Mesenchymal stem cell (in vitro differentiated cells and primary cell): ENCODE measurements around the gene FAM168A.
A peak's percentile ranks its signal among the peaks of the same experiment; 100 is the strongest.

Experiments used
- DNase-seq: peaks from one replicate; pipeline ENCODE4 v3.0.0-alpha.2; 2013
- H2AFZ ChIP-seq: one replicate; pipeline ENCODE4 v1.6.1; 2013; ENCODE audit warnings: low read depth, mild to moderate bottlenecking, control low read depth, inconsistent platforms, low read length, moderate library complexity
- H2AK5ac ChIP-seq: 2 replicates; pipeline ENCODE4 v1.6.1; 2013; ENCODE audit warnings: low read length, moderate library complexity, mild to moderate bottlenecking, inconsistent platforms; ENCODE audit not compliant: severe bottlenecking
- H2BK120ac ChIP-seq: one replicate; pipeline ENCODE4 v1.6.1; 2013; ENCODE audit warnings: low read depth, mild to moderate bottlenecking, inconsistent platforms, low read length, moderate library complexity
- H2BK12ac ChIP-seq, 2 experiments: one replicate each; pipeline ENCODE4 v1.6.1; 2013; ENCODE audit warnings: inconsistent platforms in 2 of 2, low read length in 2 of 2, mild to moderate bottlenecking in 2 of 2, moderate library complexity in 2 of 2, control low read depth in 1 of 2
- H2BK15ac ChIP-seq: one replicate; pipeline ENCODE4 v1.6.1; 2013; ENCODE audit warnings: mild to moderate bottlenecking, low read depth, inconsistent platforms; ENCODE audit not compliant: poor library complexity, severe bottlenecking
- H2BK5ac ChIP-seq: 2 replicates; pipeline ENCODE4 v1.6.1; 2013; ENCODE audit warnings: low read depth, mild to moderate bottlenecking, low read length, control low read depth, inconsistent platforms; ENCODE audit not compliant: poor library complexity, severe bottlenecking
- H3K14ac ChIP-seq, 2 experiments: one replicate each; pipeline ENCODE4 v1.6.1; 2013; ENCODE audit warnings: inconsistent platforms in 2 of 2, low read length in 2 of 2, control low read depth in 1 of 2, mild to moderate bottlenecking in 1 of 2, moderate library complexity in 1 of 2
- H3K18ac ChIP-seq, 2 experiments: one replicate each; pipeline ENCODE4 v1.6.1; 2013; ENCODE audit warnings: inconsistent platforms in 2 of 2, low read length in 2 of 2, control low read depth in 1 of 2, low read depth in 1 of 2, mild to moderate bottlenecking in 1 of 2
- H3K23ac ChIP-seq, 2 experiments: one replicate each; pipeline ENCODE4 v1.6.1; 2013; ENCODE audit warnings: inconsistent platforms in 2 of 2, low read length in 2 of 2, mild to moderate bottlenecking in 2 of 2, moderate library complexity in 2 of 2, control low read depth in 1 of 2
- H3K27ac ChIP-seq: 2 replicates; pipeline ENCODE4 v1.5.1; 2013; ENCODE audit warnings: mild to moderate bottlenecking, moderate library complexity, low read length, control low read depth, inconsistent platforms; ENCODE audit not compliant: poor library complexity, severe bottlenecking
- H3K27me3 ChIP-seq, 2 experiments: 2 replicates each; pipeline versions ENCODE4 v1.6.1 to v1.7.0; 2013; ENCODE audit warnings: low read length in 2 of 2, mild to moderate bottlenecking in 2 of 2, moderate library complexity in 2 of 2, control low read depth in 1 of 2, inconsistent platforms in 1 of 2; ENCODE audit not compliant: control insufficient read depth in 1 of 2, insufficient read depth in 1 of 2
- H3K36me3 ChIP-seq, 2 experiments: 2 replicates each; pipeline versions ENCODE4 v1.6.1 to v1.7.0; 2013; ENCODE audit warnings: low read length in 2 of 2, control low read depth in 1 of 2, inconsistent platforms in 1 of 2, low read depth in 1 of 2, mild to moderate bottlenecking in 1 of 2; ENCODE audit not compliant: insufficient read depth in 2 of 2, control insufficient read depth in 1 of 2
- H3K4ac ChIP-seq, 2 experiments: one replicate each; pipeline ENCODE4 v1.6.1; 2013; ENCODE audit warnings: inconsistent platforms in 2 of 2, low read length in 2 of 2, mild to moderate bottlenecking in 2 of 2, moderate library complexity in 2 of 2, control low read depth in 1 of 2, low read depth in 1 of 2
- H3K4me1 ChIP-seq: 2 replicates; pipeline ENCODE4 v1.6.1; 2013; ENCODE audit warnings: low read depth, low read length, control low read depth; ENCODE audit not compliant: control insufficient read depth, insufficient read depth
- H3K4me2 ChIP-seq: 2 replicates; pipeline ENCODE4 v1.6.1; 2013; ENCODE audit warnings: low read length, mild to moderate bottlenecking, inconsistent platforms; ENCODE audit not compliant: poor library complexity, severe bottlenecking
- H3K4me3 ChIP-seq, 2 experiments: 2 replicates each; pipeline versions ENCODE4 v1.5.1 to v1.7.0; 2013; ENCODE audit warnings: low read length in 2 of 2, mild to moderate bottlenecking in 2 of 2, control low read depth in 1 of 2, low read depth in 1 of 2; ENCODE audit not compliant: insufficient read depth in 1 of 2
- H3K79me1 ChIP-seq: replicated peaks from 2 replicates; pipeline ENCODE4 v1.6.1; 2013; ENCODE audit warnings: mild to moderate bottlenecking, control low read depth, low read length, inconsistent platforms; ENCODE audit not compliant: poor library complexity, severe bottlenecking
- H3K9ac ChIP-seq: 2 replicates; pipeline ENCODE4 v1.7.0; 2013; ENCODE audit warnings: mild to moderate bottlenecking, low read length, moderate library complexity
- H3K9me3 ChIP-seq: 2 replicates; pipeline ENCODE4 v1.7.0; 2013; ENCODE audit warnings: mild to moderate bottlenecking, low read length; ENCODE audit not compliant: control insufficient read depth
- H4K8ac ChIP-seq: one replicate; pipeline ENCODE4 v1.6.1; 2013; ENCODE audit warnings: inconsistent platforms, mild to moderate bottlenecking, low read length, moderate library complexity
- H4K91ac ChIP-seq: one replicate; pipeline ENCODE4 v1.6.1; 2013; ENCODE audit warnings: mild to moderate bottlenecking, low read length, inconsistent platforms
- WGBS: methylation state at CpG from one replicate; pipeline ENCODE4 v1.1.7; 2013; ENCODE audit warnings: mixed read lengths; 5-methylcytosine and 5-hydroxymethylcytosine counted together

Gene FAM168A

DNA sequence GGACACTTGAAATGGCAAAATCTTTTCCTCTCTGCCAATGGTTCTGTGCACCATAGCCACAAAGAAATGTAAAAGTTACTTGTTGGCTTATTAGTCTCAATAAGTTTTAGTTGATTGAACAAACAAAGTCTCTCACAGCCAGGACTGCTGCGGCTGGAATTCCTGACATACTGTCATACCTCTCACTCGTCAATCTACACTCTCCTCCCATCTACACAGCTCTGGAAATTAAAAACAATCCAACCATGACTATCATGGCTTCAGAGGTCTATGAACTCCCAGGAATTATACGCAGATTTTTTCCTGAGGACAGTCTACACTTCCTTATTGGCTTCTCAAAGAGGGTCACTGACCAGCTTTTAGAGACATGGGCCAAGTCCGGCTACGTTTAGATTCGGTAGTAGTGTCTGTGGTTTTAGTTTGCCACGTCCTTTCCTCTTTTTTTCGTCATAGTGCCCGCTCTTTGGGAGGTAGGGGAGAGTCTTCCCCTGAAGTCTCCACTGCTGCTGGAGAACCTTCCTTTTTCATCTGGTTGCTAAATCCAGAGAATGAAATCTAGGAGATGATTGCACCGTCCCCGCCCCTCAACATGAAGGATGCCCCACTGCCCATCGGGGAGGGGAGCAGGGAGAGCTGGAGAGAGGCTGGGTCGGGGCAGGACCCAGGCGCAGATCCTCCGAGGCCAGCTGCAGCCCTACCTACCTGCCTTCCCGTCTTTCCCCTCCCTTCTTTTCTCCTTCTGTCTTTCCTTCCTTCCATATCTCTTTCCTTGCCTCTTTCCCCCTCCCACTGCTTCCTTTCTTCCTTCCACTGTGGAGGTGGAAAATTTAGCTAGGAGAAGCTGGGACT lies 47.4 kb upstream of the FAM168A start:
- Histone ChIP-seq H4K8ac (peak overlapping the region; percentile 47), H3K4me1 (peaks cover 10% of the 10 kb centered on the region), H3K36me3 (no peaks in the 10 kb centered on the region), H2BK120ac (no peak overlapping the region), H4K91ac (no peak overlapping the region), H3K9ac (peak overlapping the region; percentile 58), H2AK5ac (no peak overlapping the region), H3K4ac (no peak overlapping the region), H3K18ac (peak overlapping the region in 1 of 2 experiments; percentile 41), H3K27me3 (peaks cover 26 to 43% of the 10 kb centered on the region in 2 experiments), H3K14ac (no peak overlapping the region), H3K4me3 (peak overlapping the region in 1 of 2 experiments; percentile 58), H2BK12ac (peak overlapping the region in 1 of 2 experiments; percentile 33), H3K27ac (no peak overlapping the region), H3K23ac (no peak overlapping the region), H3K9me3 (no peaks in the 10 kb centered on the region), H2BK15ac (no peak overlapping the region), H3K79me1 (no peaks in the 10 kb centered on the region), H2AFZ (peak overlapping the region; percentile 92), H3K4me2 (no peak overlapping the region), H2BK5ac (no peak overlapping the region)
- no peak for DNase-seq
- WGBS = 24% methylated on average over 13 of the region's 16 CpGs

- Histone ChIP-seq H2BK120ac (no peak overlapping the region), H3K23ac (no peak overlapping the region), H2AFZ (no peak overlapping the region), H3K4me1 (peaks cover 6% of the 10 kb centered on the region), H2AK5ac (no peak overlapping the region), H3K9ac (no peak overlapping the region), H3K36me3 (no peaks in the 10 kb centered on the region), H4K91ac (no peak overlapping the region), H3K14ac (no peak overlapping the region), H3K27me3 (peaks cover 12 to 26% of the 10 kb centered on the region in 2 experiments), H3K18ac (no peak overlapping the region), H3K4me2 (no peak overlapping the region), H3K79me1 (no peaks in the 10 kb centered on the region), H3K27ac (no peak overlapping the region), H3K4ac (no peak overlapping the region), H4K8ac (no peak overlapping the region), H3K4me3 (no peak overlapping the region), H2BK15ac (no peak overlapping the region), H2BK5ac (no peak overlapping the region), H3K9me3 (no peaks in the 10 kb centered on the region), H2BK12ac (no peak overlapping the region)
- DNase-seq = no peak
These were observed 43.8 kb upstream of the FAM168A start for GRCh38 chr11:73641668-73642067.

DNA sequence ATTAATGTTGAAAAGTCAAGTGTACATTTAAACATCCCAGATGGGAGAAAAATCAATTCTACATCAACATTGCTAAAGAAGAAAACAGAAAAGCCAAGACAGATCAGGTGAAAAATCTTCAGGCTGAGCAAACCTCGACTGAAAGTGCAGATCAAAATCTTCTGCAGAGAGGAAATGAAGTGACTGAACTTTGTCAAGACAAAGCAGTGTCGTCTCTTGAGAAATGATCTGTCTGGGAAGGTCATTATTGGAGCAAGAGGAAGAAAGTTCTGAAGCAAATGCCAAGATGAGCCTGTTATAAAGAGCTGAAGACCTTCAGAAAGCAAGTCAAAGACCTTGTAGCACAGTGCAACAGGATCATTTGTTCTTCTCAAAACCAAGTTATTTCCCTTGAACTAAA lies 42.7 kb upstream of the FAM168A start:
- Histone ChIP-seq H2BK5ac (no peak overlapping the region), H2BK12ac (no peak overlapping the region), H4K8ac (no peak overlapping the region), H3K27me3 (peaks cover 3 to 16% of the 10 kb centered on the region in 2 experiments), H3K9me3 (no peaks in the 10 kb centered on the region), H3K4me2 (no peak overlapping the region), H2AK5ac (no peak overlapping the region), H3K4ac (no peak overlapping the region), H2AFZ (no peak overlapping the region), H3K14ac (no peak overlapping the region), H4K91ac (no peak overlapping the region), H3K4me1 (peaks cover 2% of the 10 kb centered on the region), H2BK120ac (no peak overlapping the region), H3K79me1 (no peaks in the 10 kb centered on the region), H3K9ac (no peak overlapping the region), H3K36me3 (no peaks in the 10 kb centered on the region), H3K4me3 (no peak overlapping the region), H2BK15ac (no peak overlapping the region), H3K23ac (no peak overlapping the region), H3K18ac (no peak overlapping the region), H3K27ac (no peak overlapping the region)
- WGBS = 51% methylated on average over 2 of the region's 2 CpGs
- no peak for DNase-seq

DNA sequence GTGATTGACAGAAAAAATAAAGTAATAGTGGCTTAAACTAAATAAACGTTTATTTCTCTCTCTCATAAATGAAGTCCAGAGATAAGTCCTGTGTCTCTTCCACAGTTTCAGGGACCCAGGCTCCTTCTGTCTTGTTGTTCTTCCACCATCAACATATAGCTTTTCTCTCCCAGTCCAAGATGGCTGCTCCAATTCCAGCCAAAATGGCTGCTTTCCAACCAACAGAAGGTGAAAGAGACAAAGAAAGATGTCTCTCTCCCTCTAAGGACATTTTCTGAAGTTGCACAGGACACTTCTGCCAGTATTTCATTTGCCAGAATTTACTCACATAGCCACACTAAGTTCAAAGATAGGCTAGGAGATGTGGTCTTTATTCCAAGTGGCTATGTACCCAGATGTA lies 39.1 kb upstream of the FAM168A start:
- no peak overlapping the region for H3K18ac ChIP-seq
- no peak overlapping the region for H3K23ac ChIP-seq
- H3K27ac ChIP-seq = no peak overlapping the region
- no peak overlapping the region for H2BK12ac ChIP-seq
- H4K8ac ChIP-seq = no peak overlapping the region
- H2BK120ac ChIP-seq = no peak overlapping the region
- H2BK15ac ChIP-seq = no peak overlapping the region
- H4K91ac ChIP-seq = no peak overlapping the region
- H2BK5ac ChIP-seq = no peak overlapping the region
- H2AK5ac ChIP-seq = no peak overlapping the region
- H3K9ac ChIP-seq = no peak overlapping the region
- H3K14ac ChIP-seq = no peak overlapping the region
- H3K9me3 ChIP-seq = no peaks in the 10 kb centered on the region
- no peaks in the 10 kb centered on the region for H3K36me3 ChIP-seq
- no peak overlapping the region for H3K4me2 ChIP-seq
- WGBS = 61% methylated on average over 1 of the region's 1 CpG
- DNase-seq = no peak
- no peaks in the 10 kb centered on the region for H3K4me1 ChIP-seq
- no peaks in the 10 kb centered on the region for H3K79me1 ChIP-seq
- H3K4me3 ChIP-seq = no peak overlapping the region
- no peak overlapping the region for H3K4ac ChIP-seq
- H2AFZ ChIP-seq = no peak overlapping the region
- H3K27me3 ChIP-seq = peaks cover 3 to 12% of the 10 kb centered on the region in 2 experiments
